Measurements from ENCODE around the gene PRR11.

GRCh38 chr17:59155439-59156177 is at the start of gene PRR11:
- no peak for TF ChIP-seq CTCF (conservative IDR thresholded peaks at IDR 0.05; ENCODE audit: low read depth, low read length)
- no peak for TF ChIP-seq EZH2 (IDR thresholded peaks at IDR 0.05; ENCODE audit: low read length, unreplicated experiment)

Data from PC-3 (cell line).